DOHH2 (cell line): Measurements from ENCODE around the gene GNG4.

Experiments used
- EZH2phosphoT487 ChIP-seq: fragments of 200-600 bp; sonication (generic); IDR thresholded peaks from 2 replicates; pipeline ENCODE4 v1.6.1; 2017; ENCODE audit warnings: borderline replicate concordance, mild to moderate bottlenecking, antibody characterized with exemption, low read length, moderate library complexity, mixed read lengths
- TF ChIP-seq, protein P1 (sequence below): fragments of 200-600 bp; sonication (generic); IDR thresholded peaks from one replicate; pipeline ENCODE4 v1.5.1; 2014; ENCODE audit warnings: antibody characterized with exemption, mild to moderate bottlenecking, low read depth, low read length; ENCODE audit not compliant: poor library complexity, severe bottlenecking

GRCh38 chr1:235595079-235595478, 54.5 kb downstream of the GNG4 start:
- TF ChIP-seq, protein P1, sequence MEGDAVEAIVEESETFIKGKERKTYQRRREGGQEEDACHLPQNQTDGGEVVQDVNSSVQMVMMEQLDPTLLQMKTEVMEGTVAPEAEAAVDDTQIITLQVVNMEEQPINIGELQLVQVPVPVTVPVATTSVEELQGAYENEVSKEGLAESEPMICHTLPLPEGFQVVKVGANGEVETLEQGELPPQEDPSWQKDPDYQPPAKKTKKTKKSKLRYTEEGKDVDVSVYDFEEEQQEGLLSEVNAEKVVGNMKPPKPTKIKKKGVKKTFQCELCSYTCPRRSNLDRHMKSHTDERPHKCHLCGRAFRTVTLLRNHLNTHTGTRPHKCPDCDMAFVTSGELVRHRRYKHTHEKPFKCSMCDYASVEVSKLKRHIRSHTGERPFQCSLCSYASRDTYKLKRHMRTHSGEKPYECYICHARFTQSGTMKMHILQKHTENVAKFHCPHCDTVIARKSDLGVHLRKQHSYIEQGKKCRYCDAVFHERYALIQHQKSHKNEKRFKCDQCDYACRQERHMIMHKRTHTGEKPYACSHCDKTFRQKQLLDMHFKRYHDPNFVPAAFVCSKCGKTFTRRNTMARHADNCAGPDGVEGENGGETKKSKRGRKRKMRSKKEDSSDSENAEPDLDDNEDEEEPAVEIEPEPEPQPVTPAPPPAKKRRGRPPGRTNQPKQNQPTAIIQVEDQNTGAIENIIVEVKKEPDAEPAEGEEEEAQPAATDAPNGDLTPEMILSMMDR = no peak
- no peak for TF ChIP-seq EZH2phosphoT487
